A549 (cell line): ENCODE data around the gene MERTK.

ENCODE experiments used
- EP300 ChIP-seq, 2 experiments: fragments of >200 bp; sonication (Bioruptor Twin); formaldehyde crosslinking; IDR thresholded peaks; 2 replicates in 1 of 2; 3 replicates in 1 of 2; pipeline ENCODE4 v1.6.1; 2016 to 2017
- GATA3 ChIP-seq: IDR thresholded peaks from 2 replicates; pipeline ENCODE4 v1.6.1; 2012; ENCODE audit warnings: borderline replicate concordance
- MAFK ChIP-seq: fragments of 450-650 bp; IDR thresholded peaks from 2 replicates; pipeline ENCODE4 v1.6.1; 2014; ENCODE audit not compliant: partially characterized antibody
- POLR2A ChIP-seq: IDR thresholded peaks from 2 replicates; pipeline ENCODE4 v1.6.1; 2012; ENCODE audit warnings: mild to moderate bottlenecking, low read length
- TF ChIP-seq, protein P1 (sequence below): fragments of 200-600 bp; sonication (generic); IDR thresholded peaks from 2 replicates; pipeline ENCODE4 v1.6.1; 2016; ENCODE audit warnings: antibody characterized with exemption, mild to moderate bottlenecking, moderate library complexity
- TF ChIP-seq, protein P2 (sequence below): fragments of >200 bp; sonication (Bioruptor Twin); formaldehyde crosslinking; IDR thresholded peaks from 3 replicates; pipeline ENCODE4 v1.5.1; 2016
- TF ChIP-seq, protein P3 (sequence below): fragments of 250-450 bp; sonication (Bioruptor Pico); IDR thresholded peaks from 2 replicates; pipeline ENCODE4 v1.5.0; 2021; ENCODE audit warnings: mild to moderate bottlenecking, moderate library complexity, borderline replicate concordance
- TF ChIP-seq, protein P4 (sequence below): IDR thresholded peaks from 2 replicates; pipeline ENCODE4 v1.6.1; 2012

DNA sequence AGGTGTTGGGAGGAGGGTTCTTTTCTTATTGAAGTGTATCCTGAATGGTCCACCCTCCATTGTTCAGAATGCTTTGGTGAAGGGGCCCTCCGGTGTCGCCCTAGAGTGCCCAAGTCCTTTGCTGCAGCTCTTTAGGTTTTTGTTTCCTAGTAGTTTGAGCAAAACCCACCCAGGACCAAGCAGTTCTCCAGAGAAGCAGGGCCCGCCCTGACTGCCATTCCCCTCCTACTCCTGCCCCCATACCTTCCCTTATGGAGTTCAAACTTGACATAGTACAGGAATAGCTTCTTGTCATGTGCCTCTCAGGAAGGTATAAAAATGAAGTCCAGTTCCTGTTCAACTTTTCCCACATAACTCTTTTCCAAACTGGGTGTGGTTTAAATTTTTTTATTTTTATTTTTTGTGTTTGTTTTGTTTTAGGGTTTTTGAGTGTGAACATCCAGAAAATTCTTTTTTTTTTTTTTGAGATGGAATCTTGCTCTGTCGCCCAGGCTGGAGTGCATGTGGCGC lies 5.6 kb downstream of the MERTK start:
- TF ChIP-seq, protein P1, sequence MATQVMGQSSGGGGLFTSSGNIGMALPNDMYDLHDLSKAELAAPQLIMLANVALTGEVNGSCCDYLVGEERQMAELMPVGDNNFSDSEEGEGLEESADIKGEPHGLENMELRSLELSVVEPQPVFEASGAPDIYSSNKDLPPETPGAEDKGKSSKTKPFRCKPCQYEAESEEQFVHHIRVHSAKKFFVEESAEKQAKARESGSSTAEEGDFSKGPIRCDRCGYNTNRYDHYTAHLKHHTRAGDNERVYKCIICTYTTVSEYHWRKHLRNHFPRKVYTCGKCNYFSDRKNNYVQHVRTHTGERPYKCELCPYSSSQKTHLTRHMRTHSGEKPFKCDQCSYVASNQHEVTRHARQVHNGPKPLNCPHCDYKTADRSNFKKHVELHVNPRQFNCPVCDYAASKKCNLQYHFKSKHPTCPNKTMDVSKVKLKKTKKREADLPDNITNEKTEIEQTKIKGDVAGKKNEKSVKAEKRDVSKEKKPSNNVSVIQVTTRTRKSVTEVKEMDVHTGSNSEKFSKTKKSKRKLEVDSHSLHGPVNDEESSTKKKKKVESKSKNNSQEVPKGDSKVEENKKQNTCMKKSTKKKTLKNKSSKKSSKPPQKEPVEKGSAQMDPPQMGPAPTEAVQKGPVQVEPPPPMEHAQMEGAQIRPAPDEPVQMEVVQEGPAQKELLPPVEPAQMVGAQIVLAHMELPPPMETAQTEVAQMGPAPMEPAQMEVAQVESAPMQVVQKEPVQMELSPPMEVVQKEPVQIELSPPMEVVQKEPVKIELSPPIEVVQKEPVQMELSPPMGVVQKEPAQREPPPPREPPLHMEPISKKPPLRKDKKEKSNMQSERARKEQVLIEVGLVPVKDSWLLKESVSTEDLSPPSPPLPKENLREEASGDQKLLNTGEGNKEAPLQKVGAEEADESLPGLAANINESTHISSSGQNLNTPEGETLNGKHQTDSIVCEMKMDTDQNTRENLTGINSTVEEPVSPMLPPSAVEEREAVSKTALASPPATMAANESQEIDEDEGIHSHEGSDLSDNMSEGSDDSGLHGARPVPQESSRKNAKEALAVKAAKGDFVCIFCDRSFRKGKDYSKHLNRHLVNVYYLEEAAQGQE, result no peak
- TF ChIP-seq, protein P2, sequence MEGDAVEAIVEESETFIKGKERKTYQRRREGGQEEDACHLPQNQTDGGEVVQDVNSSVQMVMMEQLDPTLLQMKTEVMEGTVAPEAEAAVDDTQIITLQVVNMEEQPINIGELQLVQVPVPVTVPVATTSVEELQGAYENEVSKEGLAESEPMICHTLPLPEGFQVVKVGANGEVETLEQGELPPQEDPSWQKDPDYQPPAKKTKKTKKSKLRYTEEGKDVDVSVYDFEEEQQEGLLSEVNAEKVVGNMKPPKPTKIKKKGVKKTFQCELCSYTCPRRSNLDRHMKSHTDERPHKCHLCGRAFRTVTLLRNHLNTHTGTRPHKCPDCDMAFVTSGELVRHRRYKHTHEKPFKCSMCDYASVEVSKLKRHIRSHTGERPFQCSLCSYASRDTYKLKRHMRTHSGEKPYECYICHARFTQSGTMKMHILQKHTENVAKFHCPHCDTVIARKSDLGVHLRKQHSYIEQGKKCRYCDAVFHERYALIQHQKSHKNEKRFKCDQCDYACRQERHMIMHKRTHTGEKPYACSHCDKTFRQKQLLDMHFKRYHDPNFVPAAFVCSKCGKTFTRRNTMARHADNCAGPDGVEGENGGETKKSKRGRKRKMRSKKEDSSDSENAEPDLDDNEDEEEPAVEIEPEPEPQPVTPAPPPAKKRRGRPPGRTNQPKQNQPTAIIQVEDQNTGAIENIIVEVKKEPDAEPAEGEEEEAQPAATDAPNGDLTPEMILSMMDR, result no peak
- no peak for TF ChIP-seq EP300 (IDR thresholded peaks at IDR 0.05)
- TF ChIP-seq, protein P3, sequence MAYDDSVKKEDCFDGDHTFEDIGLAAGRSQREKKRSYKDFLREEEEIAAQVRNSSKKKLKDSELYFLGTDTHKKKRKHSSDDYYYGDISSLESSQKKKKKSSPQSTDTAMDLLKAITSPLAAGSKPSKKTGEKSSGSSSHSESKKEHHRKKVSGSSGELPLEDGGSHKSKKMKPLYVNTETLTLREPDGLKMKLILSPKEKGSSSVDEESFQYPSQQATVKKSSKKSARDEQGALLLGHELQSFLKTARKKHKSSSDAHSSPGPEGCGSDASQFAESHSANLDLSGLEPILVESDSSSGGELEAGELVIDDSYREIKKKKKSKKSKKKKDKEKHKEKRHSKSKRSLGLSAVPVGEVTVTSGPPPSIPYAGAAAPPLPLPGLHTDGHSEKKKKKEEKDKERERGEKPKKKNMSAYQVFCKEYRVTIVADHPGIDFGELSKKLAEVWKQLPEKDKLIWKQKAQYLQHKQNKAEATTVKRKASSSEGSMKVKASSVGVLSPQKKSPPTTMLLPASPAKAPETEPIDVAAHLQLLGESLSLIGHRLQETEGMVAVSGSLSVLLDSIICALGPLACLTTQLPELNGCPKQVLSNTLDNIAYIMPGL, result no peak
- no peak for TF ChIP-seq MAFK
- no peak for TF ChIP-seq GATA3
- TF ChIP-seq POLR2A, result no peak
- TF ChIP-seq, protein P4, sequence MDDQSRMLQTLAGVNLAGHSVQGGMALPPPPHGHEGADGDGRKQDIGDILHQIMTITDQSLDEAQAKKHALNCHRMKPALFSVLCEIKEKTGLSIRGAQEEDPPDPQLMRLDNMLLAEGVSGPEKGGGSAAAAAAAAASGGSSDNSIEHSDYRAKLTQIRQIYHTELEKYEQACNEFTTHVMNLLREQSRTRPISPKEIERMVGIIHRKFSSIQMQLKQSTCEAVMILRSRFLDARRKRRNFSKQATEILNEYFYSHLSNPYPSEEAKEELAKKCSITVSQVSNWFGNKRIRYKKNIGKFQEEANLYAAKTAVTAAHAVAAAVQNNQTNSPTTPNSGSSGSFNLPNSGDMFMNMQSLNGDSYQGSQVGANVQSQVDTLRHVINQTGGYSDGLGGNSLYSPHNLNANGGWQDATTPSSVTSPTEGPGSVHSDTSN, result no peak
